GM12872 (cell line): Measurements from ENCODE around the gene SLC35B4.

Experiments
- TF ChIP-seq, protein P1 (sequence below): IDR thresholded peaks from 3 replicates; pipeline ENCODE4 v1.5.1; 2011; ENCODE audit warnings: low read depth, mild to moderate bottlenecking, low read length, moderate library complexity; ENCODE audit not compliant: insufficient read depth

The SLC35B4 gene

DNA sequence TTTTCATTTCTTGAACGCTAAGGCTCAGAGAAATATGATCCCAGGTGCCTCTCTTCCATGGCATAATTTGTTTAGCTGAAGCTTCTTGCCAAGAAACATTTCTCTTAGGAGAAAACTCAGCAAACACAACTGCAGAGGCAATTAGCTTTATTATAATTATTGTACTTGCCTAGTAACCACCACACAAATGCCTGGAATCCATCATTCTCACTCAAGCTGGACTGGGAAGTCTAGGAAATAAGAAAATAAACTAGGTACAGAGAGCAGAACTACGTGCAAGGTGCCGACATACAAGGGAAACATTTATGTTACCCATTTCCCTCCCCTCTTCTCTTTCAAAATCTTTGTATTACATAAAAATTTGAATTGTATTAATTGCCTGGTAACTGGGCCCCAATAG, 15.1 kb downstream of the SLC35B4 start:
- TF ChIP-seq, protein P1, sequence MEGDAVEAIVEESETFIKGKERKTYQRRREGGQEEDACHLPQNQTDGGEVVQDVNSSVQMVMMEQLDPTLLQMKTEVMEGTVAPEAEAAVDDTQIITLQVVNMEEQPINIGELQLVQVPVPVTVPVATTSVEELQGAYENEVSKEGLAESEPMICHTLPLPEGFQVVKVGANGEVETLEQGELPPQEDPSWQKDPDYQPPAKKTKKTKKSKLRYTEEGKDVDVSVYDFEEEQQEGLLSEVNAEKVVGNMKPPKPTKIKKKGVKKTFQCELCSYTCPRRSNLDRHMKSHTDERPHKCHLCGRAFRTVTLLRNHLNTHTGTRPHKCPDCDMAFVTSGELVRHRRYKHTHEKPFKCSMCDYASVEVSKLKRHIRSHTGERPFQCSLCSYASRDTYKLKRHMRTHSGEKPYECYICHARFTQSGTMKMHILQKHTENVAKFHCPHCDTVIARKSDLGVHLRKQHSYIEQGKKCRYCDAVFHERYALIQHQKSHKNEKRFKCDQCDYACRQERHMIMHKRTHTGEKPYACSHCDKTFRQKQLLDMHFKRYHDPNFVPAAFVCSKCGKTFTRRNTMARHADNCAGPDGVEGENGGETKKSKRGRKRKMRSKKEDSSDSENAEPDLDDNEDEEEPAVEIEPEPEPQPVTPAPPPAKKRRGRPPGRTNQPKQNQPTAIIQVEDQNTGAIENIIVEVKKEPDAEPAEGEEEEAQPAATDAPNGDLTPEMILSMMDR, result no peak

- TF ChIP-seq, protein P1, result no peak
Measured at GRCh38 chr7:134300988-134301387, 15.7 kb downstream of the SLC35B4 start.

GRCh38 chr7:134298902-134299683, 17.6 kb downstream of the SLC35B4 start:
- TF ChIP-seq, protein P1, result no peak

GRCh38 chr7:134297489-134297888, 19.2 kb downstream of the SLC35B4 start:
- TF ChIP-seq, protein P1, result no peak

DNA sequence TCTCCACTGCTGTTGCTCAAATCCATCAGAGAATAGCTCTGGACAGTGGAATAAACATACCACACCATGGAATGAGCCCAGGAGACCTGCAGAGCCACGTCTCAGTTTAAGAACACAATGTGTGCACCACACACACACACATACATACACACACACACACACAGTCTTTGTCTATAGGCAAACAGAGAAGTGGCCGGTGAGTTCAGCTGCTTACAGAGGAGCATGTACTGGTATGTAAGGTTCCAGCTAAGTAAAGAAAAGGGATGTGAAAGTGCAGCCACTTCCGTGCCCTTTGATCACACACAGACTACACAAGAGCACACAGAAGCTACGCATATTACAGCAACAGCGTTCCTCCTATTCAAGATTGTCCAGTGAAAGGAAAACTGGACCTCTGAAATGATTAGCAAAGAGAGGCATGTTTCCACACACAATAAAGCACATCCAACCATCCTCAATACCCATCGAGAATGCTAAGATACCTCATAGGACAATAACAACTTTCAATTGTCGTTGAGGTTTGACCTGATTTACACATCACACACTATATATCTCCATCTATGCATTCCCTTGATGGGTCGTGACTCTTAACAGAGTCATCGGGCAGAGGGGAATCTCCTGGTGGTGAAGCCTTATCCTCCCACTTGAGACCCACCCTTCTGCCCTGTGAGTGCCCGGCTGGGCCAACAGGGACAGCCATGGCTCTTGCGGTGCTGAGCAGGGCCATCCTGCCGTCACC, 23.6 kb downstream of the SLC35B4 start:
- TF ChIP-seq, protein P1, result no peak

- TF ChIP-seq, protein P1, result no peak
Measured at GRCh38 chr7:134290286-134290685, 26.4 kb downstream of the SLC35B4 start.

- TF ChIP-seq, protein P1, result no peak
Measured at GRCh38 chr7:134289841-134290240, 26.9 kb downstream of the SLC35B4 start.
